Adrenal gland (tissue), 12 donors: Measurements from ENCODE around the gene TMEM185B. TPM values are rescaled to one million over a fixed set of nuclear protein-coding genes. Genes with fewer than 3 reads are reported as not detected.

ENCODE experiments used
- DNase-seq, 7 donors: peaks; one replicate each; pipeline ENCODE4 v3.0.0-alpha.2; 2019 to 2020
- H3K27ac ChIP-seq, 5 donors: fragments of 200-600 bp; sonication (generic) in 4 of 5; 1 replicate in 3 of 5; 2 replicates in 2 of 5; pipeline versions ENCODE4 v1.5.1 to v1.8.0; 2016 to 2020; ENCODE audit warnings: mild to moderate bottlenecking in 1 of 5
- H3K27me3 ChIP-seq: fragments of 200-600 bp; 2 replicates; pipeline ENCODE4 v1.8.0; 2021
- H3K36me3 ChIP-seq, 2 donors: fragments of 200-600 bp; replicated peaks in 1 of 2; 1 replicate in 1 of 2; 2 replicates in 1 of 2; pipeline versions ENCODE4 v1.5.1 to v1.8.0; 2018 to 2022
- H3K4me1 ChIP-seq, 2 donors: fragments of 200-600 bp; replicated peaks in 1 of 2; 1 replicate in 1 of 2; 2 replicates in 1 of 2; pipeline versions ENCODE4 v1.5.1 to v1.8.0; 2018 to 2021
- H3K4me3 ChIP-seq, 4 donors: fragments of 200-600 bp; sonication (generic) in 3 of 4; one replicate each; pipeline ENCODE4 v1.5.1; 2016 to 2018
- H3K9me3 ChIP-seq, 3 donors: fragments of 200-600 bp; sonication (generic) in 1 of 3; replicated peaks in 1 of 3; 1 replicate in 2 of 3; 2 replicates in 1 of 3; pipeline versions ENCODE4 v1.5.1 to v1.8.0; 2016 to 2021
- POLR2A ChIP-seq, 2 donors: fragments of 450-650 bp; IDR thresholded peaks; one replicate each; pipeline ENCODE4 v1.6.1; 2017; ENCODE audit warnings: antibody characterized with exemption in 2 of 2, mild to moderate bottlenecking in 2 of 2, moderate library complexity in 1 of 2
- WGBS, 4 donors: extraction: QIAGEN DNeasy Blood & Tissue Kit in 2 of 4; methylation state at CpG; one replicate each; pipeline versions ENCODE4 v1.1.5 to v1.1.7; 2013 to 2017; 5-methylcytosine and 5-hydroxymethylcytosine counted together
- intact Hi-C, 2 donors: fragments of 100-400 bp; cut with DNase I; formaldehyde crosslinking; loops; one replicate each; pipeline versions ENCODE4 v1.14.1 to v1.15.0; 2022 to 2023
- polyA plus RNA-seq, 3 donors: library from polyadenylated mRNA; stranded (reverse); fragments of 200-250 nt in 2 of 3; fragments of 350-450 nt in 1 of 3; fragmentation: Illumina TruSeq in 1 of 3; extraction: RNeasy Lipid Tissue Mini Kit (QIAGEN cat#74804) in 1 of 3; gene quantifications; one replicate each; pipeline ENCODE4 v1.2.3, GENCODE V29; 2013 to 2014
- small RNA-seq, 2 donors: library from RNA; depleted of rRNA; stranded (forward); fragments of <200 nt; gene quantifications; one replicate each; pipeline ENCODE3, GENCODE V24; 2016
- total RNA-seq, 9 donors: library from RNA; depleted of rRNA in 4 of 9; stranded (reverse); fragments of >200 nt in 4 of 9; fragments of 120-200 nt in 1 of 9; fragmentation: NEBNext Ultra II Directional in 1 of 9; extraction: Animal tissue kit (Norgen Biotek cat#: 25700) in 1 of 9; gene quantifications; one replicate each; pipeline versions ENCODE4 v1.1.0 to v1.2.4, GENCODE V29; 2013 to 2023
- TF ChIP-seq, protein P1 (sequence below), 6 experiments: fragments of 450-650 bp in 4 of 6; fragments of 200-600 bp in 2 of 6; sonication (generic) in 1 of 6; IDR thresholded peaks; 1 replicate in 5 of 6; 2 replicates in 1 of 6; pipeline versions ENCODE4 v1.5.1 to v1.8.0; 2016 to 2021; ENCODE audit warnings: antibody characterized with exemption in 6 of 6, mild to moderate bottlenecking in 2 of 6, moderate library complexity in 1 of 6
- donor health status: healthy with polysubstance abuse.
- donor health status: Bipolar disorder and iron deficiency.
- donor health status: DM: yes; HTN: yes; CAD: no.
- donor health status: DM: no; HTN: no; CAD: no.
- donor health status: DM: no; HTN: no; CAD: no.
- donor health status: DM: yes; HTN: yes; CAD: no.

Gene TMEM185B
- total and polyA plus RNA-seq, 12 donors: 2.9 to 33.0 (median 20.3) TPM

DNA sequence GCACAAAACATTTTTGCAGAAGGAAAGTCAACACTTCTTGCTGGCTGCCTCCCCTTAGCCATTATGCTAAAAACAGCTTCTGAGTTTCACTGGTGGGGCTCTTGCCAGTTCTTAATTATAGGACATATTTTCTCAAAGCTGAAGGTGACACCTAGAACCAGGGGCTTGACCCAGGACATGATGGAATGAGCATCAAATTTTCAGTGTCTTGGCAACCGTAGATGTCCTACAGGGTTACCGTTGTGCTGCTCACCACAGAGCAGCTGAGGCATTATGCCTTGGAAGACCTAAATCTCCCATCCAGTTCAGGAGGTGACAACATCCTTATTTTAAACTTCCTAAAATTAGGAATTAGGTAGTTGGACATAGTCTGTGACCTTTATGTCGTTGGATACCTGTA, 46.7 kb downstream of the TMEM185B start:
- 69 to 90% (median 82%) methylated on average over 3 of the region's 3 CpGs for WGBS, 4 donors
- Histone ChIP-seq H3K36me3 (no peaks in the 10 kb centered on the region), H3K27me3 (no peaks in the 10 kb centered on the region), H3K9me3 (no peaks in the 10 kb centered on the region), H3K4me3 (peak overlapping the region in 1 of 4 donors; percentile 13), H3K4me1 (peaks cover 5% of the 10 kb centered on the region in 2 donors), H3K27ac (peak overlapping the region in 1 of 5 donors; percentile 45)
- DNase-seq: no peak
- intact Hi-C loops: loop anchor here in 1 of 2 donors (5.0 to 10.0 kb wide), 2 partner anchors 69 to 472 kb away; no protein-coding TSS in a partner anchor
- TF ChIP-seq, protein P1, sequence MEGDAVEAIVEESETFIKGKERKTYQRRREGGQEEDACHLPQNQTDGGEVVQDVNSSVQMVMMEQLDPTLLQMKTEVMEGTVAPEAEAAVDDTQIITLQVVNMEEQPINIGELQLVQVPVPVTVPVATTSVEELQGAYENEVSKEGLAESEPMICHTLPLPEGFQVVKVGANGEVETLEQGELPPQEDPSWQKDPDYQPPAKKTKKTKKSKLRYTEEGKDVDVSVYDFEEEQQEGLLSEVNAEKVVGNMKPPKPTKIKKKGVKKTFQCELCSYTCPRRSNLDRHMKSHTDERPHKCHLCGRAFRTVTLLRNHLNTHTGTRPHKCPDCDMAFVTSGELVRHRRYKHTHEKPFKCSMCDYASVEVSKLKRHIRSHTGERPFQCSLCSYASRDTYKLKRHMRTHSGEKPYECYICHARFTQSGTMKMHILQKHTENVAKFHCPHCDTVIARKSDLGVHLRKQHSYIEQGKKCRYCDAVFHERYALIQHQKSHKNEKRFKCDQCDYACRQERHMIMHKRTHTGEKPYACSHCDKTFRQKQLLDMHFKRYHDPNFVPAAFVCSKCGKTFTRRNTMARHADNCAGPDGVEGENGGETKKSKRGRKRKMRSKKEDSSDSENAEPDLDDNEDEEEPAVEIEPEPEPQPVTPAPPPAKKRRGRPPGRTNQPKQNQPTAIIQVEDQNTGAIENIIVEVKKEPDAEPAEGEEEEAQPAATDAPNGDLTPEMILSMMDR (IDR thresholded peaks at IDR 0.05): no peak
- no peak for TF ChIP-seq POLR2A (IDR thresholded peaks at IDR 0.05)

DNA sequence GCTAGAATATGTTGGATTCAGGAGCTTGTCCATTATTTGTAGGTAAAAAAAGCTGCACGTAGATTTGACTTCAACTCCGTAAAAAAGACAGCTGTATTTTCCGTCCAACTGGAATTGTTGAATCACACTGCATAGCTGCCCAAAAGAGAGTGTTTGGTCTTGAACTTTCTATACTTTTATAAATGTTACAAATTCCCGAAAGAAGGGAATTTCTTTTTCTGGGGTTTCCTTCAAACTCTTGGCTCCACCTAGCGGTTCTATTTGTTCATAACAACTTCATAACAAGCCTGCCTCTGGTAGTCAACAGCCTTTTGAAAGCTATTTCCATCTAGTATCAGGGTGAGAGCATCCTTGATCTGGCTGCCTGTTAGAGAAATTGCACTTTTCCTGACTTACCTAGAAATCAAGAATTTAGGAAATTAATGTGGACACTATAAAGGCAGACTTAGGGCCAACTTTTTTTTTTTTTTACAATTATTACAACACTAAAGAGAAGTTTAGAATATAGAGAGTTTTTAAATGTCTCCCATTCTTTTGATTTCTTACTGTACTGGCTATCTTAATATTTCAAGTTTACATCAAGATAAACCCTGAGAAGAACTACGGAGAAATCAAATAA, 48.1 kb downstream of the TMEM185B start:
- Histone ChIP-seq H3K4me3 (no peak overlapping the region), H3K36me3 (no peaks in the 10 kb centered on the region), H3K9me3 (no peaks in the 10 kb centered on the region), H3K4me1 (peaks cover 5% of the 10 kb centered on the region in 2 donors), H3K27ac (peak overlapping the region in 1 of 5 donors; percentile 69), H3K27me3 (no peaks in the 10 kb centered on the region)
- intact Hi-C loops: loop anchor here in 1 of 2 donors (5.0 to 10.0 kb wide), 2 partner anchors 68 to 470 kb away; no protein-coding TSS in a partner anchor
- 13 to 25% (median 17%) methylated on average over 6 of the region's 6 CpGs for WGBS, 4 donors
- DNase-seq: peak; percentile 21 to 59 (median 37)
- no peak for TF ChIP-seq POLR2A (IDR thresholded peaks at IDR 0.05)
- TF ChIP-seq, protein P1 (IDR thresholded peaks at IDR 0.05): peak; percentile 58 to 83 (median 79)

Small RNAs within 50 kb of the gene (small RNA-seq; reads per million reads assigned to genes)
- gene MTND4LP14 (0 reads per million in 2 donors), gene RF00019 (0 reads per million in 2 donors)

Other genes with a start within 250 kb of the TMEM185B start
- gene EPB41L5, start 210.3 kb downstream of the TMEM185B start, total RNA-seq: 10 to 100 TPM; 10.9 to 25.8 (median 16.5) TPM
- 1 to 10 TPM; 2.6 to 10.0 (median 3.0) TPM for gene EPB41L5, start 210.3 kb downstream of the TMEM185B start, polyA plus RNA-seq
- gene RALB, start 29.5 kb upstream of the TMEM185B start, total RNA-seq: 10 to 100 TPM; 33.9 to 94.3 (median 58.0) TPM
- gene RALB, start 29.5 kb upstream of the TMEM185B start, polyA plus RNA-seq: 10 to 100 TPM; 20.7 to 91.9 (median 34.7) TPM
- gene INHBB, start 122.7 kb upstream of the TMEM185B start, total RNA-seq: 1 to 10 TPM in 8 of 9 donors, under 1 TPM in 1; 0.28 to 9.1 (median 6.6) TPM
- gene INHBB, start 122.7 kb upstream of the TMEM185B start, polyA plus RNA-seq: 1 to 10 TPM; 2.4 to 8.7 (median 8.5) TPM